Measurements from ENCODE around the gene CX3CR1.

DNA sequence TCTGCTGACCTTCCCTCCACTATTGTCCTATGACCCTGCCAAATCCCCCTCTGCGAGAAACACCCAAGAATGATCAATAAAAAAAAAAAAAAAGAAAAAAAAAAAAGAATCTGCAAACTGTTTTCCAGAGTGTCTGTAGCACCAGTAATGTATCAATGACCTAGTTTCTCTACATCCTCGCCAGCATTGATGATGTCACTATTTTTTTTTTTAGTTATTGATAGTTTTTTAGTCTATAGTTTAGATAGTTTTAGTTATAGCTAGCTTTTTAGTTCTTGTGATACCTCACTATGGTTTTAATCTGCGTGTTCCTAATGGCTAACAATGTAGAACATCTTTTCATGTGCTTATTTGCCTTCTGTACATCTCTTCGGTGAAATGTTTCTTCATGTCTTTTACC, 51.3 kb downstream of the CX3CR1 start:
- TF ChIP-seq, protein P1, sequence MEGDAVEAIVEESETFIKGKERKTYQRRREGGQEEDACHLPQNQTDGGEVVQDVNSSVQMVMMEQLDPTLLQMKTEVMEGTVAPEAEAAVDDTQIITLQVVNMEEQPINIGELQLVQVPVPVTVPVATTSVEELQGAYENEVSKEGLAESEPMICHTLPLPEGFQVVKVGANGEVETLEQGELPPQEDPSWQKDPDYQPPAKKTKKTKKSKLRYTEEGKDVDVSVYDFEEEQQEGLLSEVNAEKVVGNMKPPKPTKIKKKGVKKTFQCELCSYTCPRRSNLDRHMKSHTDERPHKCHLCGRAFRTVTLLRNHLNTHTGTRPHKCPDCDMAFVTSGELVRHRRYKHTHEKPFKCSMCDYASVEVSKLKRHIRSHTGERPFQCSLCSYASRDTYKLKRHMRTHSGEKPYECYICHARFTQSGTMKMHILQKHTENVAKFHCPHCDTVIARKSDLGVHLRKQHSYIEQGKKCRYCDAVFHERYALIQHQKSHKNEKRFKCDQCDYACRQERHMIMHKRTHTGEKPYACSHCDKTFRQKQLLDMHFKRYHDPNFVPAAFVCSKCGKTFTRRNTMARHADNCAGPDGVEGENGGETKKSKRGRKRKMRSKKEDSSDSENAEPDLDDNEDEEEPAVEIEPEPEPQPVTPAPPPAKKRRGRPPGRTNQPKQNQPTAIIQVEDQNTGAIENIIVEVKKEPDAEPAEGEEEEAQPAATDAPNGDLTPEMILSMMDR (IDR thresholded peaks at IDR 0.05): no peak
- no peak for TF ChIP-seq POLR2A (IDR thresholded peaks at IDR 0.05)
- TF ChIP-seq POLR2AphosphoS5 (IDR thresholded peaks at IDR 0.05): no peak

Measured in prostate gland (tissue), 2 donors.